Body of pancreas (tissue), 4 donors: ENCODE results near the gene PRDM16.

Experiments
- CTCF ChIP-seq, 7 experiments: fragments of 450-650 bp in 4 of 7; fragments of 200-600 bp in 3 of 7; sonication (generic) in 3 of 7; IDR thresholded peaks; one replicate each; pipeline ENCODE4 v1.5.1; 2016 to 2019; ENCODE audit warnings: antibody characterized with exemption in 7 of 7
- POLR2A ChIP-seq, 3 donors: fragments of 450-650 bp; IDR thresholded peaks; one replicate each; pipeline ENCODE4 v1.6.1; 2016; ENCODE audit warnings: antibody characterized with exemption in 3 of 3, mild to moderate bottlenecking in 2 of 3

GRCh38 chr1:3022511-3022973 is 46.5 kb upstream of the PRDM16 start:
- TF ChIP-seq CTCF (IDR thresholded peaks at IDR 0.05) (no peak), POLR2A (IDR thresholded peaks at IDR 0.05) (no peak)
